IPS-18c (cell line): ENCODE measurements around the gene CHPT1.

ENCODE experiments used
- H3K4me3 ChIP-seq: 2 replicates; pipeline ENCODE4 v1.7.0; 2013; ENCODE audit warnings: low read depth, mild to moderate bottlenecking, low read length, moderate library complexity; ENCODE audit not compliant: insufficient read depth
- H3K9me3 ChIP-seq: one replicate; pipeline ENCODE4 v1.6.1; 2013; ENCODE audit warnings: mild to moderate bottlenecking, low read length, moderate library complexity; ENCODE audit not compliant: control insufficient read depth, insufficient read depth

Gene CHPT1

GRCh38 chr12:101743242-101743641, 45.8 kb downstream of the CHPT1 start:
- Histone ChIP-seq H3K9me3 (no peaks in the 10 kb centered on the region), H3K4me3 (no peak overlapping the region)

GRCh38 chr12:101743724-101744472, 46.5 kb downstream of the CHPT1 start:
- no peaks in the 10 kb centered on the region for H3K9me3 ChIP-seq
- H3K4me3 ChIP-seq, result no peak overlapping the region

DNA sequence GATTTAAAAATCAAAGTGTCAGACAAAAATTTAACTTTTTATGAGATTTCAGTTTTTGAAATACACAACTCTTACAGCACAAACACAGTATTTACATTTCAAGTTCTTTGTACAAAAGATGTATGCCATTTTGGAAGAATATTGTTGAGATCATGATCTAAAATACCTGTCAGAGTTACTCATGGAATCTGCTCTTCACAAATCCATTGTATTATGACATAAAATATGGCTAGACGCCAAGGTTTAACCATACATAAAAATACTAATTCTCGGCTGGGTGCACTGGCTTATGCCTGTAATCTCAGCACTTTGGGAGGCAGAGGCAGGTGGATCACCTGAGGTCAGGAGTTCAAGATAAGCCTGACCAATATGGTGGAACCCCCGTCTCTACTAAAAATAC, 48.0 kb downstream of the CHPT1 start:
- Histone ChIP-seq H3K4me3 (no peak overlapping the region), H3K9me3 (no peaks in the 10 kb centered on the region)

DNA sequence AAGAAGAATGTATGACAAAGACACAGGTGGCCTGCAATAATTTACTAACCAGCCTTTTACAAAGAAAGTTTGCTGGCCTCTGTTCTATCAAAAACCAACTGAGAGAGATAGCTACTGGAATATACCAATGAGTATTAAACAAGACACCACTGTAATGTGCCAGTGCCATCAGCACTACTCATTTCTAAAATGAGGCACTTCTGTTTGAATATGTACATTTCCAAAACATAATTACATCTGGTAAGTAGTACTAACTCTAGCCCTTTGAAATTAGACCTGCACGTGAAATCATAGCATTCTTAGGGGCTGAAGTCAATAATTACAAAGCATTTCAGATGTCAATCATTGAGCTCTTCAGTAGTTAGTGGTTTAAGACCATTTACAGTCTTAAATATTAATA, 48.8 kb downstream of the CHPT1 start:
- no peak overlapping the region for H3K4me3 ChIP-seq
- no peaks in the 10 kb centered on the region for H3K9me3 ChIP-seq

GRCh38 chr12:101746661-101747060, 49.2 kb downstream of the CHPT1 start:
- Histone ChIP-seq H3K4me3 (no peak overlapping the region), H3K9me3 (no peaks in the 10 kb centered on the region)

DNA sequence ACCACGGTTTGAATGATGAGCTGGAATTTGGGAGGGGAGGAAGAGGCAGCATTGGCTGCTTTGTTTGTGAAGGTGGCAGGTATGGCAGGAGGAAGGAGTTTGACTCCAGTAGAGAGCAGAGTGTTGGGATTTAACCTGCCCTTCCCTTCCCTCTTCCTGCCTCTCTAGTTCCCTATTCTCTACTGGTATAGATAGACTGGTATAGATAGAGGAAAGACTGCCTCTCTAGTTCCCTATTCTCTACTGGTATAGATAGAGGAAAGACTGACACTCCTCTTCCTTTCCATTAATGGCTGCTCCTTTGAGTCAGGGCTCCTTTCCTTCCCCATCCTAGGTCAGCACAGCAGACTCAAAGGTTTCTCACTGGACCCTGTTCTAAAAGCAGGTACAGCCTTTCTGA, 50.3 kb downstream of the CHPT1 start:
- H3K4me3 ChIP-seq, result no peak overlapping the region
- H3K9me3 ChIP-seq, result no peaks in the 10 kb centered on the region

GRCh38 chr12:101748907-101749306, 51.5 kb downstream of the CHPT1 start:
- no peak overlapping the region for H3K4me3 ChIP-seq
- no peaks in the 10 kb centered on the region for H3K9me3 ChIP-seq

DNA sequence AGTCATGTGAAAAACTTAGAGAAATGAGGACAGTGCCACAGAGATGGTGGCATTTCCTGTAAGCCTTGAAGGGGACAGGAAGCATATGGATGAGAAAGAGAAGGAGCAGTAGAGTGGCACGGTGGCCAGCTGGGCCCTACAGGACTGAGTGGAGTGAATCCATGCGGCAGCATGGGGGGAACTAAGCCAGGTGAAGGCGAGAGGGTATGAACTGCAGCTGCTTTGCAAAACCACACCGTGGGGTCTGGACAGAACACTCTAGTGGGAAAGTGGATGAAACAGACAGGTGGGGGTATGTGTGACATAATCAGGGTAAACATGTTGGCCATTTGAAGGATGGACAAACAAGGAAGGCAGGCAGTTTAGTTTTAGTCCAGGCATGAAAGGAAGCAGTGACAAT, 52.2 kb downstream of the CHPT1 start:
- no peak overlapping the region for H3K4me3 ChIP-seq
- H3K9me3 ChIP-seq, result no peaks in the 10 kb centered on the region

GRCh38 chr12:101750152-101750551, 52.7 kb downstream of the CHPT1 start:
- Histone ChIP-seq H3K4me3 (no peak overlapping the region), H3K9me3 (no peaks in the 10 kb centered on the region)

- Histone ChIP-seq H3K9me3 (no peaks in the 10 kb centered on the region), H3K4me3 (no peak overlapping the region)
Observed at GRCh38 chr12:101759396-101760047, 62.1 kb downstream of the CHPT1 start.

DNA sequence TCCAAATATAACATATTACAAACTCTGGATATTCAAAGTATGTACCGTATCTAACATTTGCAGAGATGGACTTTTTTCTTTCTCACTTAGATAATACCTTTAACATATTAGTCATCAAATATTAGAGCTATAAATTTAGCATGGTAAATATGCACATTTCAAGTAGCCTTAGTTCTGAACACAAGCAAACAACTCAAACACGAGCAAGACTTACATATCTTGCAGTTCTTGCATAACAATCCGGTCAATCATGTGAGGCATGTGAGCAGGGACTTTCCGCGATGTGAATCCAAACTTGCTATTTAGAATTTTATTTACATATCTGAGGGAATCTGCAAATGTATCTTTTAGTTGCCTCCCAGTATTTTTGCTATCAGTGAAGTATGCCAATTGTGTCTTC, 63.9 kb downstream of the CHPT1 start:
- no peak overlapping the region for H3K4me3 ChIP-seq
- no peaks in the 10 kb centered on the region for H3K9me3 ChIP-seq

- Histone ChIP-seq H3K4me3 (no peak overlapping the region), H3K9me3 (no peaks in the 10 kb centered on the region)
Observed at GRCh38 chr12:101761781-101762180, 64.3 kb downstream of the CHPT1 start.

- no peaks in the 10 kb centered on the region for H3K9me3 ChIP-seq
- H3K4me3 ChIP-seq, result no peak overlapping the region
Observed at GRCh38 chr12:101763246-101763931, 65.9 kb downstream of the CHPT1 start.

DNA sequence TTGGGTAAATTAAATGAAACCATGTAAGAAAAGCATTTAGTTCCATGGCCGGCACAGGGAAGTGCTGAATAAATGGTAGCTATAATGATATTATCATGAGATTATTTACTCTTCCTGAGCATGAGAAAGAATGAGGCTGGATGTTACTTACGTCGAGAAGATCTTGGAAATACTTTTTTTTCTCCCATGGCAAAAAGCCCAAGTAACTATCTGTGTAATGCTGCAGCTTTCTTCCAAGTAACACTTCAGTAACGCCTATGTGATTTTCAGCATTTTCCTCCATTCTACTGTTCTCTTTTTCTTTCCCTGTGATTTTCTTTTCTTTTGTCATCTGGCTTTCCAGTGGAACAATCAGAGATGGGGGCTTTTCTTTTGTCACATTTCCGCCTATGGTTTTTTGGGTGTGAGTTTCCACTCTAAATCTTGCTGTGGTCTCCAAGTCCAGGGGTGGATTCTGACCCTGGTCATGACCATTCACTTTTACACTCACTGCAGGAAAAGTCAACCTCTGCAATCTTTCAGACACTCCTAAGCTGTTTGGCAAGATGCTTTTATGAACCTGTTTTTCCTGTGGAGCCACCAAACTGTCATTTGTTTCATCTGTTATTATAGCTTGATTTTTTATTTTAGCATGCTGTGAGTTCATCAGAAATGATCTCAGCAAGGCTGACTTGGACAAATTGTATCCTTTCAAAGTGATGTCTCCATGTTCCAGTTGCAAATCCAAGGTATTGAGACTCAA, 66.8 kb downstream of the CHPT1 start:
- no peaks in the 10 kb centered on the region for H3K9me3 ChIP-seq
- H3K4me3 ChIP-seq, result no peak overlapping the region

GRCh38 chr12:101767537-101767936, 70.1 kb downstream of the CHPT1 start:
- H3K4me3 ChIP-seq, result no peak overlapping the region
- H3K9me3 ChIP-seq, result no peaks in the 10 kb centered on the region

GRCh38 chr12:101768781-101769180, 71.3 kb downstream of the CHPT1 start:
- H3K9me3 ChIP-seq, result no peaks in the 10 kb centered on the region
- no peak overlapping the region for H3K4me3 ChIP-seq

DNA sequence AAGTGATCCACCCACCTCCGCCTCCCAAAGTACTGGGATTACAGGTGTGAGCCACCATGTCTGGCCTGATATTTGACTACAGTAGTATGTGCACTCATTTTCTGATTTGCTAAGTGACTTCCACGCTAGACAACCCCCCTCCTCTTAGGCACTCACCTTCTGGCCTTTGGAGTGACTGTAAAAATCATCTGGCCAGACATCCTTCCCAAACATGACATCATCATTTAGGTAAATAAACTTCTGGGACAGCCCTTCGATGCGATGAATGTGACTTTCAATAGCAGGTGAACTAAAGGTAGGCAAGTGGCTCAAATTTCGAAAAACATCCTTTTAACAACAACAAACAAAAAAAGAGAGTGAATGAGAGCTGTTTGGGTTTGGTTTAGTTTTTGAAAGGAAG, 72.4 kb downstream of the CHPT1 start:
- Histone ChIP-seq H3K9me3 (no peaks in the 10 kb centered on the region), H3K4me3 (no peak overlapping the region)
